Lower leg skin (tissue), 3 donors: Measurements from ENCODE around the gene BANP.
"Not testable (repeated sequence)": the region's sequence is repeated elsewhere in the genome, so short reads cannot be mapped to it uniquely, and the experiment has no call there.

Experiments used
- POLR2A ChIP-seq, 2 donors: fragments of 450-650 bp; IDR thresholded peaks; one replicate each; pipeline ENCODE4 v1.6.1; 2016 to 2017; ENCODE audit warnings: antibody characterized with exemption in 2 of 2, mild to moderate bottlenecking in 1 of 2, moderate library complexity in 1 of 2
- TF ChIP-seq, protein P1 (sequence below), 3 donors: fragments of 450-650 bp; IDR thresholded peaks; one replicate each; pipeline ENCODE4 v1.5.1; 2016; ENCODE audit warnings: antibody characterized with exemption in 3 of 3, mild to moderate bottlenecking in 3 of 3, moderate library complexity in 2 of 3

DNA sequence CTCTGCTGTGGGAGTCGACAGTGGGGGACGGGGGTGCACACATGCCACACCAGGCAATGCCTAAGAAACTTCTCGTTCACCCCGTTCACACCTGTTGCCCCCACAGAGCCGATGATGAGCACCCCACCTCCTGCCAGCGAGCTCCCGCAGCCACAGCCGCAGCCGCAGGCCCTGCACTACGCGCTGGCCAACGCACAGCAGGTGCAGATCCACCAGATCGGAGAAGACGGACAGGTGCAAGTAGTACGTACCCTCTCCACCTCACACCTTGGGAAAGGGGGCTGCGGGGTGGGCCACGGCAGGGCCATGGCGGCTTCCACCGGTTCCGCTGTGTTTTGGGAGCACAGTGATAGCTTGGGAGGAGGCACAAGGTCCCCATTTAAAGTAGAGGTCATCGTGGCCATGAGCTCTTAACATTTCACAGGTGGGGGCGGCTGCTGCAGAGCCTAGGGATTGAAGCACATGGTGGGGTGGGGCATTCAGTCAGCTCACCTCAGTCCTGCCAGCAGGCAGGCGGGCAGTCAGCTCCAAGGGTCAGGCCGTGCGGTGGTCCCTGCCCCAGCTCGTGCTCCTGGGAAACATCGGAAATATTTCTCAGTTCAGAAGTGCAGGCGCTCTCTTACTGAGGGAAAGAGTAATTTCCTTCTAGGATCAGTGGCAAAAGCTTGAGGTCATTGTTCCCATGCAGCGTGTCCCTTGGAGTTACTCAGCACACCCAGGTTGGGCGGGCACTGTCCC lies 81.9 kb downstream of the BANP start:
- TF ChIP-seq, protein P1, sequence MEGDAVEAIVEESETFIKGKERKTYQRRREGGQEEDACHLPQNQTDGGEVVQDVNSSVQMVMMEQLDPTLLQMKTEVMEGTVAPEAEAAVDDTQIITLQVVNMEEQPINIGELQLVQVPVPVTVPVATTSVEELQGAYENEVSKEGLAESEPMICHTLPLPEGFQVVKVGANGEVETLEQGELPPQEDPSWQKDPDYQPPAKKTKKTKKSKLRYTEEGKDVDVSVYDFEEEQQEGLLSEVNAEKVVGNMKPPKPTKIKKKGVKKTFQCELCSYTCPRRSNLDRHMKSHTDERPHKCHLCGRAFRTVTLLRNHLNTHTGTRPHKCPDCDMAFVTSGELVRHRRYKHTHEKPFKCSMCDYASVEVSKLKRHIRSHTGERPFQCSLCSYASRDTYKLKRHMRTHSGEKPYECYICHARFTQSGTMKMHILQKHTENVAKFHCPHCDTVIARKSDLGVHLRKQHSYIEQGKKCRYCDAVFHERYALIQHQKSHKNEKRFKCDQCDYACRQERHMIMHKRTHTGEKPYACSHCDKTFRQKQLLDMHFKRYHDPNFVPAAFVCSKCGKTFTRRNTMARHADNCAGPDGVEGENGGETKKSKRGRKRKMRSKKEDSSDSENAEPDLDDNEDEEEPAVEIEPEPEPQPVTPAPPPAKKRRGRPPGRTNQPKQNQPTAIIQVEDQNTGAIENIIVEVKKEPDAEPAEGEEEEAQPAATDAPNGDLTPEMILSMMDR (IDR thresholded peaks at IDR 0.05) = not testable (repeated sequence)
- TF ChIP-seq POLR2A (IDR thresholded peaks at IDR 0.05) = not testable (repeated sequence)
